ENCODE results near the gene CCDC149. TPM values are rescaled to one million over a fixed set of nuclear protein-coding genes. Genes with fewer than 3 reads are reported as not detected.
"Not testable (repeated sequence)": the region's sequence is repeated elsewhere in the genome, so short reads cannot be mapped to it uniquely, and the experiment has no call there.

The CCDC149 gene
- total and polyA plus RNA-seq, 2 of the 13 experiments (the other 11 are each of a cell fraction or from before 2014, with no cell fraction given): 0.44 to 0.95 TPM

- DNase-seq (ENCODE audit: low spot score); FAIRE-seq; H3K4me2 ChIP-seq (ENCODE audit: low read depth, low read length); H3K79me2 ChIP-seq (ENCODE audit: insufficient read depth, low read length); H3K4me1 ChIP-seq (ENCODE audit: insufficient read depth, low read length); H3K4me3 ChIP-seq (replicated peaks in 1 of 3; ENCODE audit: insufficient read depth in 1 of 3, low read depth in 2 of 3, low read length in 3 of 3); CTCF ChIA-PET (ENCODE audit: low intra/inter-chr PET ratio, low total read pairs); in situ Hi-C loops (cut with HindIII; ENCODE audit: extremely low pct_ligation_motif_present, low pct_unique_long_range_greater_than_20kb); H4K20me1 ChIP-seq (ENCODE audit: insufficient read depth, low read length); H3K9ac ChIP-seq (ENCODE audit: insufficient read depth, low read depth, low read length); ATAC-seq; POLR2A ChIA-PET; intact Hi-C loops (cut with micrococcal nuclease; ENCODE audit: unreplicated experiment); H3K36me3 ChIP-seq (replicated peaks in 1 of 2; ENCODE audit: control insufficient read depth in 1 of 2, insufficient read depth in 2 of 2, low read length in 2 of 2); H2AFZ ChIP-seq (ENCODE audit: low read length); BruUV-seq (replicated peaks); H3K27ac ChIP-seq (ENCODE audit: extremely low read length, insufficient read depth, low read length): not testable (repeated sequence)
- H3K27me3 ChIP-seq (ENCODE audit: control insufficient read depth in 1 of 2, insufficient read depth in 2 of 2, low read length in 2 of 2): peaks cover 0 to 12% of the 10 kb centered on the region in 2 experiments; a peak in 3 of 5 replicates
- peaks cover 17% of the 10 kb centered on the region; the same call in 1 of the 2 replicates for H3K9me3 ChIP-seq (ENCODE audit: low read length)
- TF ChIP-seq ZNF431 (CRISPR knock-in tag; IDR thresholded peaks at IDR 0.05; ENCODE audit: borderline replicate concordance, low read depth): peak; percentile 97; the same call in 1 of the 2 replicates
- WGBS (ENCODE audit: low lambda C conversion rate): 18% methylated on average over 3 of the region's 3 CpGs
These were observed 3.2 kb downstream of the CCDC149 start for GRCh38 chr4:24909606-24910005.

GRCh38 chr4:24897639-24898038 lies 15.2 kb downstream of the CCDC149 start:
- POLR2A ChIA-PET: no interaction called here
- TF ChIP-seq MAFK (conservative IDR thresholded peaks at IDR 0.05 in 1 of 2, IDR thresholded peaks at IDR 0.05 in 1 of 2; ENCODE audit: low read length in 2 of 2) (no peak), CTCF (CRISPR knock-in tag; IDR thresholded peaks at IDR 0.05) (no peak), NFYC (CRISPR knock-in tag; IDR thresholded peaks at IDR 0.05) (no peak), ZFP37 (CRISPR knock-in tag; IDR thresholded peaks at IDR 0.05; ENCODE audit: borderline replicate concordance) (no peak), NFE2L2 (IDR thresholded peaks at IDR 0.05; ENCODE audit: low read length) (no peak), MTA3 (CRISPR knock-in tag; IDR thresholded peaks at IDR 0.05) (no peak), ZNF564 (CRISPR knock-in tag; IDR thresholded peaks at IDR 0.05) (no peak)

More at GRCh38 chr4:24897639-24898038, 15.2 kb downstream of the CCDC149 start:
- Histone ChIP-seq H3K36me3 (replicated peaks in 1 of 2; ENCODE audit: control insufficient read depth in 1 of 2, insufficient read depth in 2 of 2, low read length in 2 of 2) (no peaks in the 10 kb centered on the region), H3K27ac (ENCODE audit: extremely low read length, insufficient read depth, low read length) (no peak overlapping the region), H2AFZ (ENCODE audit: low read length) (no peak overlapping the region), H3K4me2 (ENCODE audit: low read depth, low read length) (no peak overlapping the region), H3K9ac (ENCODE audit: insufficient read depth, low read depth, low read length) (no peak overlapping the region), H3K4me3 (replicated peaks in 1 of 3; ENCODE audit: insufficient read depth in 1 of 3, low read depth in 2 of 3, low read length in 3 of 3) (no peak overlapping the region), H3K9me3 (ENCODE audit: low read length) (no peaks in the 10 kb centered on the region), H3K79me2 (ENCODE audit: insufficient read depth, low read length) (no peaks in the 10 kb centered on the region), H3K4me1 (ENCODE audit: insufficient read depth, low read length) (no peaks in the 10 kb centered on the region), H4K20me1 (ENCODE audit: insufficient read depth, low read length) (no peaks in the 10 kb centered on the region), H3K27me3 (ENCODE audit: control insufficient read depth in 1 of 2, insufficient read depth in 2 of 2, low read length in 2 of 2) (peaks cover 0 to 4% of the 10 kb centered on the region in 2 experiments; a peak in 1 of 5 replicates)
- ATAC-seq: no peak
- in situ Hi-C loops (cut with HindIII; ENCODE audit: extremely low pct_ligation_motif_present, low pct_unique_long_range_greater_than_20kb): no loop called here
- intact Hi-C loops (cut with micrococcal nuclease; ENCODE audit: unreplicated experiment): no loop called here
- CTCF ChIA-PET (ENCODE audit: low intra/inter-chr PET ratio, low total read pairs): no interaction called here
- BruUV-seq (replicated peaks): no TSS peak
- WGBS (ENCODE audit: low lambda C conversion rate): 24% methylated on average over 5 of the region's 6 CpGs
- no peak for DNase-seq (ENCODE audit: low spot score)
- FAIRE-seq: no peak

Data from HepG2 (cell line).